GM12878 (cell line): Measurements from ENCODE around the gene IL1RAPL1.

Experiments
- CHD1 ChIP-seq: IDR thresholded peaks from 2 replicates; pipeline ENCODE4 v1.6.1; 2012; ENCODE audit warnings: low read depth, low read length, improper control_type of control experiment
- NFIC ChIP-seq: IDR thresholded peaks from 2 replicates; pipeline ENCODE4 v1.6.1; 2012; ENCODE audit warnings: low read depth, mild to moderate bottlenecking, inconsistent platforms, low read length, moderate library complexity

DNA sequence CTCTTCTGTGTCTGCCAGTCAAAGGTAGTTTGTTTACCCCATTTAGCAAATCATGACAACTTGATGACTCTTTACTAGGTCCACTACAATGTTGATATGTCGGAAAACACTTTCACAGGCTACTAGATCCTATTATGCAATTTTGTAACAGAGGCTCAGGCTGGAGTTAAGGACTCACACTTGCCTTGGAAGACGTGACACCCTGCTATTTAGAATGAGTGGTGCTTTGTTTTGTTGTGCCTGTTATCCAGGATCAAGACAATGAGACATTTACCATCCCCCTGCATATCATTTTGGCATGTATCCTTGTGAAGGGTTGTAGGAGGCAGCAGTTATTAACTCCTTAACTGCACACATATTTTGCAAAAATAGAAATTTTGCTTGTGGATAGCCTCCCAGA lies 263.7 kb downstream of the IL1RAPL1 start:
- TF ChIP-seq NFIC (no peak), CHD1 (no peak)
